Right kidney (tissue), 1 donor: ENCODE data around the gene OTOP3.

Source experiments
- DNase-seq: peaks from one replicate; pipeline ENCODE4 v3.0.0-alpha.2; 2016

The OTOP3 gene

DNA sequence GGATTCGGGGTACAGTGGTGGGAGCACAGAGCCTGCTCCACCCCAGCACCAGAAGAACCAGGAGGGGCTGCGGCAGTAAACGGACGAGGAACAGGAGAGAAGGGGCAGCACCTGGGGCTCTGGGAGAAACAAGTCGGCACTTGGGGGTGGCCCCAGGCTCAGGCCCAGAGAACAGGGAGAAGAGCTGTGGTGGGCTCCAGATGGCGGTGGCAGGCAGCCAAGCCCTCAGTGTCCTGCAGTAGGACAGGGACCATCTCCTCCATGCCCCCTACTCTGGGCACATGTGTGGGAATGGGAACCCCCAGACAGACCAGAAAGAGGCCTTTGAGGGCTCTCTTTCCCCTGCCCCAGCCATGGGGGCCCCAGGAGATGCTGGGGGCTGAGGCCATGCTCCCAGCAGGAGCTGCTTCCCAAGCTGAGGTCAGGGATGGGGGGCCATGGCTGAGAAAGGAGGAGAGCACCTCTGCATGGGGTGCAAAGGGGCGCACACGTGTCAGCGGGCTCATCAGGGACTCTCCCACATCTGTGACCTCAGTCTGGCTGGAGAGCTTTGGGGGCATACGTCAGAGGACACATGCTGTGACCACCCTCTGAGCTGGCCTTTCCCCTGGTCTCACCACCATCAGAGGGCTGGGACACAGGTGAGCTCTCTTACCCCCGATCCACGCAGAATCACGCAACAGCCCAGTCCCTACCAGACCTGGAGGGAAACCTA is 19.4 kb upstream of the OTOP3 start:
- DNase-seq = no peak

GRCh38 chr17:74916851-74917199 is 18.9 kb upstream of the OTOP3 start:
- DNase-seq = no peak

DNA sequence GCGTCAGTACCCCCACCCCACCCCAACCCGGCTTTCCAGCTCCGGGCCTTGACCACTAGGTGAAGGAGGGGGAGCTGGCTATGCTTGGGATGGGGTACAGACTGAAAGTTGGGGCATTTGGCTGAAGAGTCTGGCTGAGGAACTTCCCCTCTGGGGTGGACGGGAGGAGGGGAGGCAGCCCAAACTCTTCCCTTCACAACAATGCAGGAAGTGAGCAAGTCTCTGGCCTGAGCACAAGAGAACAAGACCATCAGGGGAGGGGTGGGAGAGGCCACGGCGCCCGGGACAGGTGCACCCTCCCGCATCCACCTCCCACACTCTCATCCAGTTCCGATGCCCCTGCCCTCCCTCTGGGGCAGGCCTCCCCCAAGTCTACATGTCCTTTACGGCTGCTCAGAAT is 18.3 kb upstream of the OTOP3 start:
- DNase-seq = no peak

- no peak for DNase-seq
Measured at GRCh38 chr17:74918906-74919305, 16.8 kb upstream of the OTOP3 start.

DNA sequence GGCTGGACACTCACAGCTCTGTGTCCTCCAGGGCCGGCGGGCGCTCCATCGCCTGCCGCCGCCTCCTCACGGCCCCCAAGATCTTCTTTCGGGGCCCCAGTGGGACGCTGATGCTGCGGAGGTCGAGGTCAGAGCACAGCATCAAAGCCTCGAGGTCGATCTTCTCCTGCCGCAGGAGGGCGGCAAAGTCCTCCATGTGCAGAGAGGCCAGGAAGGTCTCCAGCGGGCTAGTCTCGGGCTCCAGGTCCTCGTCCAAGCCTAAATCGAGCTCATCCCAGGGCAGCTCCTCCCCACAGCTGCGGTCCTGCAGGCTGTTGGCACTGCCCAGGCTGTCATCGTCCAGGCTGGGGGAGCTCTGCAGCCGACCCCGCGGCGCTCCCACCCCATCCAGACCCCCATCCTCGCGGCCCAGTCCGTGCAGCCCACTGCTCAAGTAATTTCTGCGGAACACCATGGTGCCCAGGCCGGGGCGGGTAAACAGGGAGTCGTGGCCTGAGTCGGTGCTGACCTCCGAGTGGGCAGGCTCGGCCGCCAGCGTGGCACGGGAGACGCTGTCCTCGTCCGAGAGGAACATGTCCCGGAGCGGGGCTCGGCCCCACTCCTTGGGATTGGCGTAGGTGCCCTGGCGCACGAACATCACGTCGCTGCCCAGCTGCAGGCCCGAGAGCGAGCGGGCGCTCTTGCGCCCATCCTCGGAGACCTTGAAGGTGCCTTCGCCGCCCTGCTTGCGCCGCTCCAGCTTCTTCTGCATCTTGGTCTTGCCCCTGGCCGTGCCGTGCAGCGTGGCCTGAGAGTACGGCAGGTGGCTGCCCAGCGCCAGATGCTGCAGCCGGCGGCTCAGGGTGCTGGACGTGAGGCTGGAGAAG is 16.0 kb upstream of the OTOP3 start:
- DNase-seq = no peak

DNA sequence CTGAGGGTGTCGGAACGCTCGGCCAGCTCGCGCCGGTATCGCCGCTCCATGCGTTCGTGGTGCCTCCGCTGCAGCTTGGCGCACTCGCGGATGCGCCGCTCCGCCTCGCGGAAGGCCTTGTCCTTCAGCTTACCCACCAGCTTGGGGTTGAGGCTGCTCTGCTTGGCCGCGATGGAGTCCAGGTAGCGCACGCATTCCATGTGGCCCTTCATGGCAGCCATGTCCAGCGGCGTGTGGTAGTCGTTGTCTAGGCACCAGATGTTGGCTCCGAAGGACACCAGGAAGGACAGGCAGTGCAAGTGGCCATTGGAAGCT is 15.4 kb upstream of the OTOP3 start:
- no peak for DNase-seq

- no peak for DNase-seq
Measured at GRCh38 chr17:74920642-74921025, 15.1 kb upstream of the OTOP3 start.

GRCh38 chr17:74921026-74921681 is 14.5 kb upstream of the OTOP3 start:
- DNase-seq = peak; percentile 40

- DNase-seq = peak; percentile 16
Measured at GRCh38 chr17:74921769-74922168, 13.9 kb upstream of the OTOP3 start.

GRCh38 chr17:74922172-74922571 is 13.5 kb upstream of the OTOP3 start:
- DNase-seq = peak; percentile 10

GRCh38 chr17:74922694-74923537 is 12.8 kb upstream of the OTOP3 start, which contains the start of gene USH1G:
USH1G (minus strand) TSS chr17:74923255; CDS start chr17:74923073, 182 bp downstream.
- DNase-seq = peak; percentile 54

DNA sequence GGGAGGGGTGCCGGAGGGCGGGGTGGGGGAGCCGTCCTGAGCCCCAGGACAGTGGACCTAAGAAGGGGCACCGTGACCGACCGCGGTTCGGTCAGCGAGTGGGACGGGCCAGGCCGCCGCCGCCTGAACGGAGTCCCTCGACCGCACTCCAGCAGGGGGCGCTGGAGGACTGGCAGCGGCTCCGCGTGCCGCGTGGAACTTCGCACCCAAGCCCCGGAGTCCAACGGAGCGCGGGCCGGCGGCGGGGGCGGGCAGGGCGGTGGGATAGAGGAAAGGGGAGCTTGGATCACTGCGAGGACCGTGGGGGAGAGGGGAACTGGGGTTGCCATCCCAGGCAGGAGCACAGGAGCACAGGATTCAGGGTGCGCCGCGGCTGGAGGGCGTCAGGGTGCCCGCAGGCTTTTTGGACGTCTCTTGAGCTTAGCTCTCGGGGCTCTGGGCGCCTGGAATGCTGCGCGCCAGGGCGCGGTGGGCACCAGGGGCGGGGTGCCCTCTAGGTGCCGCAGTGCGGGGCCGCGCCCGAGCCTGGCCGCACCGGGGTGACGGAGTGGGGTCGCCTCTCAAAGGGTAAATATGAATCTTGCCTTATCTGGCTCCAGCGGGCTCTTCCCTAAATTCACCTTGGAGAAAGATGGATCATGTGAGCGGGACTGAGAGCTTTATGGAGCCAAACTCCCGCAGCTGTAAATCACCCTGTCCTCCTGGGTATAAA is 12.0 kb upstream of the OTOP3 start:
- DNase-seq = peak; percentile 53

- DNase-seq = peak; percentile 54
Measured at GRCh38 chr17:74924250-74924948, 11.3 kb upstream of the OTOP3 start, which contains the start of gene OTOP2. OTOP2 (plus strand) TSS chr17:74924273; CDS start chr17:74924633, 360 bp downstream.

DNA sequence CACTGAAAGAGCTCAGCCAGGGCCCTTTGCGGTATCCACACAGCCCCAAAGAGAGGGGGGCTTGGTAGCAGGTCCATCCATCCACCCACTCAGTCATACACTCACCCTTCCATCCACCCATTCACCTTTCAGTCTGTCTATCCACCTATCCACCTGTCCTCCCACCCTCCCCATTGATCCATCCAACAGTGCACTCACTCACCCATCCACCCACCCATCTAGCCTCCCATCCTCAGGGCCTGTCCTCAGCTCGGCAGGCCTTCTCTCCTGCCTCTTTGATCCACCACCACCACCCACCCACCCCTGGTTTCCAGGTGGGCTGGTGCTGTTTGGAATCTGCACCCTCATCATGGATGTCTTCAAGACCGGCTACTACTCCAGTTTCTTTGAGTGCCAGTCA is 10.5 kb upstream of the OTOP3 start:
- DNase-seq = no peak

DNA sequence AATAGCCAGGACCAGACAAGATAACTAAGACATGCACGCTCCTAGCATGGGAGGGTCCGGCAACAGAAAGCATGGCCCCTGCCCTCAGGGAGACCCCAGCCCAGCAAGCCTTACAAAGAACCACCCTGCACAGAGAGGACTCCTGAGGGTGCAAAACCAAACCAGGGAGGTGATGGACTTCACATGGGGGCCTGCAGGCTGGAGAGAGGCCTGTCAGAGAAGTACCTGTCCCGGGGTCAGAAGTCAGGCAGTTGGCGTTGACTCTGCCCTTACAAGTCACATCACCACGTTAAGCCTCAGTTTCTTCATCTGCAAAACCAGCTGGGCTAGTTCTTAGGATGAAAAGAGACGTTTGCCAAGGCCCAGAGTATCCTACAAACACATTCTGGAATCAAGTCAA is 6.9 kb upstream of the OTOP3 start:
- DNase-seq = no peak

DNA sequence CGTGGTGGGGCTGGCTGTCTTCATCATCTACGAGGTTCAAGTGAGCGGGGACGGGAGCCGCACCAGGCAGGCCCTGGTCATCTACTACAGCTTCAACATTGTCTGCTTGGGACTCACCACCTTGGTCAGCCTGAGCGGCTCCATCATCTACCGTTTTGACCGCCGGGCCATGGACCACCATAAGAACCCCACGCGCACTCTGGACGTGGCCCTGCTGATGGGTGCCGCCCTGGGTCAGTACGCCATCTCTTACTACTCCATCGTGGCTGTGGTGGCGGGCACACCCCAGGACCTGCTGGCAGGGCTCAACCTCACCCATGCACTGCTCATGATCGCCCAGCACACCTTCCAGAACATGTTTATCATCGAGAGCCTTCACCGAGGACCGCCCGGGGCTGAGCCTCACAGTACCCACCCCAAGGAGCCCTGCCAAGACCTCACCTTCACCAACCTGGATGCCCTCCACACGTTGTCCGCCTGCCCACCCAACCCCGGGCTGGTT is 5.1 kb upstream of the OTOP3 start:
- DNase-seq = no peak

GRCh38 chr17:74935048-74935447 is 650 bp upstream of the OTOP3 start:
- DNase-seq = no peak

DNA sequence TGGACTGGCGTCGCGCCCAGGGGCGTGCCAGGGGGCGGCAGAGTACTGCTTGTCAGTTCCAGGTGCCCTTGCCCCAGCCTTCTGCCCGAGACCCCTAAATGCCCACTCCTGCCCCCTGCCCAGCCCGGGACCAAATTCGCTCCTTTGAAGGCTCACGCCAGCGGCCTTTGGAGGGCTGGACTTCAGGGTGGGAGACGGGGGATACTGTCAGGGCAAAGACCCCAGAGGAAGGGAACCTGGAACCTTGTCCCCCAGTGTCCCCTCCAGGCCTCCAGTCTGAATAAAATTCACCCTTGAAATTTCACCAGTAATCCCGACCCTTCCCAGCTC is 737 bp downstream of the OTOP3 start:
- no peak for DNase-seq

- DNase-seq = peak; percentile 26
Measured at GRCh38 chr17:74937064-74938051, 1.7 kb downstream of the OTOP3 start.
